Activated CD8-positive, alpha-beta T cell treated with anti-CD3 and anti-CD28 coated beads for 36 hours (primary cell): ENCODE measurements around the gene RAPGEF3. TPM values are rescaled to one million over a fixed set of nuclear protein-coding genes. Genes with fewer than 3 reads are reported as not detected.

Experiments
- ATAC-seq: fragments of 200-7000 bp; cut with Tn5 transposase; one replicate; pipeline ENCODE4 v1.10.0; 2021; ENCODE audit warnings: mild to moderate bottlenecking, moderate library complexity
- CTCF ChIA-PET: fragments of 350-600 bp; sonication (Branson Sonifier 250); formaldehyde crosslinking; loops from one replicate; lab custom pipeline; 2021; ENCODE audit warnings: antibody characterized with exemption; lab: Charles Lee
- POLR2A ChIA-PET: fragments of 350-600 bp; sonication (Branson Sonifier 250); formaldehyde crosslinking; loops from one replicate; lab custom pipeline; 2021; ENCODE audit warnings: antibody characterized with exemption; lab: Charles Lee
- DNase-seq: peaks from one replicate; pipeline ENCODE4 v3.0.0-alpha.2; 2020
- H3K27ac Mint-ChIP-seq: one replicate; pipeline ENCODE4 v1.8.0; 2021; ENCODE audit warnings: mild to moderate bottlenecking, mixed read lengths
- H3K27me3 Mint-ChIP-seq: one replicate; pipeline ENCODE4 v1.8.0; 2021; ENCODE audit warnings: mixed read lengths
- H3K36me3 Mint-ChIP-seq: one replicate; pipeline ENCODE4 v1.8.0; 2021; ENCODE audit warnings: low read depth, mixed read lengths
- H3K4me1 Mint-ChIP-seq: one replicate; pipeline ENCODE4 v1.8.0; 2021; ENCODE audit warnings: low read depth, mixed read lengths
- H3K4me3 Mint-ChIP-seq: one replicate; pipeline ENCODE4 v1.8.0; 2021; ENCODE audit warnings: mild to moderate bottlenecking, moderate library complexity, mixed read lengths
- H3K9me3 Mint-ChIP-seq: one replicate; pipeline ENCODE4 v1.8.0; 2021; ENCODE audit warnings: mixed read lengths
- CTCF ChIP-seq: fragments of 200-600 bp; IDR thresholded peaks from one replicate; pipeline ENCODE4 v1.8.0; 2022; ENCODE audit warnings: antibody characterized with exemption, mild to moderate bottlenecking
- intact Hi-C: fragments of 100-400 bp; cut with micrococcal nuclease; formaldehyde crosslinking; loops from one replicate; pipeline ENCODE4 v1.10.0; 2022
- total RNA-seq, 2 experiments: library from RNA; stranded (reverse); gene quantifications; one replicate each; pipeline ENCODE4 v1.2.3, GENCODE V29; 2021

The RAPGEF3 gene
- total RNA-seq, 2 experiments from 2014 or later = 0.56 to 0.58 TPM

- intact Hi-C loops = no loop called here
- Mint-ChIP-seq H3K27me3 (no peaks in the 10 kb centered on the region), H3K36me3 (peaks cover 33% of the 10 kb centered on the region), H3K4me1 (peaks cover 31% of the 10 kb centered on the region), H3K9me3 (no peaks in the 10 kb centered on the region), H3K4me3 (no peak overlapping the region), H3K27ac (peak overlapping the region; percentile 67)
- DNase-seq (no peak), ATAC-seq (no peak)
- ChIA-PET POLR2A (interaction anchor here (0.9 to 4.9 kb wide), 11 partner anchors 8 to 57 kb away, joined by 3 to 35 read pairs (median 4); no protein-coding TSS in a partner anchor), CTCF (interaction anchor here (1.6 to 19.4 kb wide), 7 partner anchors 9 to 67 kb away, joined by 4 to 685 read pairs (median 33); partner anchors contain the start of gene SLC48A1)
- TF ChIP-seq CTCF = no peak
Observed at GRCh38 chr12:47782372-47782770, 23.7 kb upstream of the RAPGEF3 start.

GRCh38 chr12:47781479-47782371, 23.0 kb upstream of the RAPGEF3 start:
- peaks cover 26% of the 10 kb centered on the region for H3K36me3 Mint-ChIP-seq
- ChIA-PET POLR2A (interaction anchor here (0.9 to 4.9 kb wide), 18 partner anchors 9 to 71 kb away, joined by 3 to 35 read pairs (median 4); no protein-coding TSS in a partner anchor), CTCF (interaction anchor here (0.8 to 19.4 kb wide), 9 partner anchors 9 to 67 kb away, joined by 3 to 685 read pairs (median 11); partner anchors contain the start of gene SLC48A1)
- no peaks in the 10 kb centered on the region for H3K9me3 Mint-ChIP-seq
- DNase-seq = no peak
- TF ChIP-seq CTCF = no peak
- peaks cover 27% of the 10 kb centered on the region for H3K4me1 Mint-ChIP-seq
- no peaks in the 10 kb centered on the region for H3K27me3 Mint-ChIP-seq
- ATAC-seq = no peak
- no peak overlapping the region for H3K4me3 Mint-ChIP-seq
- H3K27ac Mint-ChIP-seq = peak overlapping the region; percentile 67
- intact Hi-C loops = no loop called here

GRCh38 chr12:47779943-47780504, 21.3 kb upstream of the RAPGEF3 start:
- peaks cover 28% of the 10 kb centered on the region for H3K4me1 Mint-ChIP-seq
- H3K27ac Mint-ChIP-seq = no peak overlapping the region
- peaks cover 13% of the 10 kb centered on the region for H3K36me3 Mint-ChIP-seq
- no peak for TF ChIP-seq CTCF
- DNase-seq = no peak
- ChIA-PET POLR2A (interaction anchor here (0.6 to 4.9 kb wide), 16 partner anchors 10 to 68 kb away, joined by 3 to 35 read pairs (median 4); no protein-coding TSS in a partner anchor), CTCF (interaction anchor here (0.8 to 19.4 kb wide), 22 partner anchors 9 to 184 kb away, joined by 3 to 685 read pairs (median 6); partner anchors contain the start of gene TMEM106C)
- intact Hi-C loops = loop anchor here (5.0 kb wide), 2 partner anchors 57 to 63 kb away; no protein-coding TSS in a partner anchor
- no peaks in the 10 kb centered on the region for H3K9me3 Mint-ChIP-seq
- H3K27me3 Mint-ChIP-seq = no peaks in the 10 kb centered on the region
- ATAC-seq = no peak
- peak overlapping the region; percentile 7 for H3K4me3 Mint-ChIP-seq

- DNase-seq (peak; percentile 96), ATAC-seq (peak; percentile 80)
- ChIA-PET POLR2A (interaction anchor here (0.6 to 4.9 kb wide), 16 partner anchors 9 to 67 kb away, joined by 3 to 35 read pairs (median 4); no protein-coding TSS in a partner anchor), CTCF (interaction anchor here (0.8 to 19.4 kb wide), 25 partner anchors 8 to 185 kb away, joined by 3 to 685 read pairs (median 5); partner anchors contain the start of gene TMEM106C)
- no peaks in the 10 kb centered on the region for H3K27me3 Mint-ChIP-seq
- peak; percentile 89 for TF ChIP-seq CTCF
- H3K4me3 Mint-ChIP-seq = peak overlapping the region; percentile 7
- peaks cover 31% of the 10 kb centered on the region for H3K4me1 Mint-ChIP-seq
- no peaks in the 10 kb centered on the region for H3K9me3 Mint-ChIP-seq
- peak overlapping the region; percentile 18 for H3K27ac Mint-ChIP-seq
- peaks cover 7% of the 10 kb centered on the region for H3K36me3 Mint-ChIP-seq
- intact Hi-C loops = loop anchor here (5.0 kb wide), 2 partner anchors 58 to 62 kb away; no protein-coding TSS in a partner anchor
Observed at GRCh38 chr12:47779301-47779942, 20.7 kb upstream of the RAPGEF3 start.
